ENCODE measurements around the gene KCNK18.

Gene KCNK18

GRCh38 chr10:117161386-117162033, 35.8 kb upstream of the KCNK18 start:
- Histone ChIP-seq H3K4me1 (ENCODE audit: control insufficient read depth in 1 of 2, insufficient read depth in 1 of 2, low read depth in 1 of 2, low read length in 1 of 2) (peaks cover 5 to 34% of the 10 kb centered on the region in 2 experiments), H3K27ac (no peak overlapping the region), H3K4me3 (ENCODE audit: low read depth in 1 of 2, low read length in 1 of 2) (no peak overlapping the region), H3K9me3 (no peaks in the 10 kb centered on the region), H3K27me3 (peaks cover 100% of the 10 kb centered on the region), H3K36me3 (no peaks in the 10 kb centered on the region)
- no peak for TF ChIP-seq CTCF (IDR thresholded peaks at IDR 0.05)

GRCh38 chr10:117162093-117163060, 34.9 kb upstream of the KCNK18 start:
- no peaks in the 10 kb centered on the region for H3K9me3 ChIP-seq
- no peak overlapping the region for H3K4me3 ChIP-seq (ENCODE audit: low read depth in 1 of 2, low read length in 1 of 2)
- H3K4me1 ChIP-seq (ENCODE audit: control insufficient read depth in 1 of 2, insufficient read depth in 1 of 2, low read depth in 1 of 2, low read length in 1 of 2) = peaks cover 5 to 36% of the 10 kb centered on the region in 2 experiments
- H3K27me3 ChIP-seq = peaks cover 100% of the 10 kb centered on the region
- no peaks in the 10 kb centered on the region for H3K36me3 ChIP-seq
- TF ChIP-seq CTCF (IDR thresholded peaks at IDR 0.05) = no peak
- H3K27ac ChIP-seq = no peak overlapping the region

- TF ChIP-seq CTCF (IDR thresholded peaks at IDR 0.05) = no peak
- H3K36me3 ChIP-seq = no peaks in the 10 kb centered on the region
- no peak overlapping the region for H3K4me3 ChIP-seq (ENCODE audit: low read depth in 1 of 2, low read length in 1 of 2)
- H3K27me3 ChIP-seq = peaks cover 100% of the 10 kb centered on the region
- no peaks in the 10 kb centered on the region for H3K9me3 ChIP-seq
- H3K27ac ChIP-seq = no peak overlapping the region
- H3K4me1 ChIP-seq (ENCODE audit: control insufficient read depth in 1 of 2, insufficient read depth in 1 of 2, low read depth in 1 of 2, low read length in 1 of 2) = peaks cover 12 to 46% of the 10 kb centered on the region in 2 experiments
These were observed 34.0 kb upstream of the KCNK18 start for GRCh38 chr10:117163061-117163953.

- TF ChIP-seq CTCF (IDR thresholded peaks at IDR 0.05) = no peak
- H3K4me3 ChIP-seq (ENCODE audit: low read depth in 1 of 2, low read length in 1 of 2) = no peak overlapping the region
- H3K27ac ChIP-seq = no peak overlapping the region
- H3K4me1 ChIP-seq (ENCODE audit: control insufficient read depth in 1 of 2, insufficient read depth in 1 of 2, low read depth in 1 of 2, low read length in 1 of 2) = peaks cover 14 to 53% of the 10 kb centered on the region in 2 experiments
- no peaks in the 10 kb centered on the region for H3K36me3 ChIP-seq
- peaks cover 100% of the 10 kb centered on the region for H3K27me3 ChIP-seq
- no peaks in the 10 kb centered on the region for H3K9me3 ChIP-seq
These were observed 33.2 kb upstream of the KCNK18 start for GRCh38 chr10:117163954-117164548.
